Loucy (cell line): ENCODE data around the gene IRAK1BP1.

Experiments used
- EZH2phosphoT487 ChIP-seq: fragments of 200-600 bp; IDR thresholded peaks from 2 replicates; pipeline ENCODE4 v1.6.1; 2018; ENCODE audit warnings: antibody characterized with exemption, mild to moderate bottlenecking, moderate library complexity, borderline replicate concordance
- TF ChIP-seq, protein P1 (sequence below): fragments of 200-600 bp; sonication (generic); conservative IDR thresholded peaks from 2 replicates; pipeline ENCODE4 v1.5.1; 2014; ENCODE audit warnings: mild to moderate bottlenecking, antibody characterized with exemption, low read length

DNA sequence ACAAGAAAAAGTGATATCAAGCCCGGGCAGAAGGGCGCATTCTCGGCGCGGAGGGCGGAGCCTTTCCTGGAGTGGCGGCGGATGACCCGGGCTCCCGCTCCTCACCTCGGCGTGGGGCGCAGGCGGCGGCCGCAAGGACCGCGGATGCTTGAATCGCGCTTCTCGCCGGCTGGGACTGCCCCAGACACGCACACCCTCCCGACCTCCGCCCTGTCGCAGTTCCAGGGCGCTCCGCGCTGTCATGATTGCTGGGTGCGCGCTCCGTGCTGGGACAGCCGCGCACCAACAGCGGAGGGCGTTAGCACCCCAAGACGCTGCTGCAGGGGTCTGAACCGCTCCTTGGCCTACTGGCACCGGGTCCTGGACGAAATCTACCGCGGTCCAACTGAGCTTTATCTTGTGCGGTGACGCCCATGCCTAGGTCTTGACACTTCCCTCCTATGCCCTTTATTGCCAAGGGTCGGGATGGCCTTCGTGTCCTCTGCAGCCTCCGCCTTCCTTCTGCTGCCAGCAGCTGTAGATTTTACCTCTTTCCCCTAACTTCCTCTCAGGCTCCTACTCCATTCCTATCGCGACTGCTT, 43.3 kb downstream of the IRAK1BP1 start:
- TF ChIP-seq, protein P1, sequence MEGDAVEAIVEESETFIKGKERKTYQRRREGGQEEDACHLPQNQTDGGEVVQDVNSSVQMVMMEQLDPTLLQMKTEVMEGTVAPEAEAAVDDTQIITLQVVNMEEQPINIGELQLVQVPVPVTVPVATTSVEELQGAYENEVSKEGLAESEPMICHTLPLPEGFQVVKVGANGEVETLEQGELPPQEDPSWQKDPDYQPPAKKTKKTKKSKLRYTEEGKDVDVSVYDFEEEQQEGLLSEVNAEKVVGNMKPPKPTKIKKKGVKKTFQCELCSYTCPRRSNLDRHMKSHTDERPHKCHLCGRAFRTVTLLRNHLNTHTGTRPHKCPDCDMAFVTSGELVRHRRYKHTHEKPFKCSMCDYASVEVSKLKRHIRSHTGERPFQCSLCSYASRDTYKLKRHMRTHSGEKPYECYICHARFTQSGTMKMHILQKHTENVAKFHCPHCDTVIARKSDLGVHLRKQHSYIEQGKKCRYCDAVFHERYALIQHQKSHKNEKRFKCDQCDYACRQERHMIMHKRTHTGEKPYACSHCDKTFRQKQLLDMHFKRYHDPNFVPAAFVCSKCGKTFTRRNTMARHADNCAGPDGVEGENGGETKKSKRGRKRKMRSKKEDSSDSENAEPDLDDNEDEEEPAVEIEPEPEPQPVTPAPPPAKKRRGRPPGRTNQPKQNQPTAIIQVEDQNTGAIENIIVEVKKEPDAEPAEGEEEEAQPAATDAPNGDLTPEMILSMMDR = no peak
- TF ChIP-seq EZH2phosphoT487 = no peak
